ENCODE measurements around the gene DENND4A.

GRCh38 chr15:65835447-65835846, 43.4 kb upstream of the DENND4A start:
- TF ChIP-seq CTCF (conservative IDR thresholded peaks at IDR 0.05; ENCODE audit: low read depth, low read length) = no peak
- TF ChIP-seq POLR2A (IDR thresholded peaks at IDR 0.05; ENCODE audit: low read depth, low read length) = no peak
- TF ChIP-seq SMC3 (IDR thresholded peaks at IDR 0.05; ENCODE audit: low read depth, low read length) = no peak
